OCI-LY7 (cell line): Measurements from ENCODE around the gene BRICD5.

Source experiments
- CTCF ChIP-seq: fragments of 200-600 bp; sonication (generic); conservative IDR thresholded peaks from 2 replicates; pipeline ENCODE4 v1.5.1; 2014; ENCODE audit warnings: mild to moderate bottlenecking, antibody characterized with exemption, low read length, moderate library complexity, mixed read lengths
- EZH2phosphoT487 ChIP-seq: fragments of 200-600 bp; sonication (generic); IDR thresholded peaks from 2 replicates; pipeline ENCODE4 v1.6.1; 2018; ENCODE audit warnings: low read depth, borderline replicate concordance, mild to moderate bottlenecking, mixed run types, antibody characterized with exemption, low read length, moderate library complexity, mixed read lengths

GRCh38 chr16:2233046-2233775, 22.5 kb upstream of the BRICD5 start:
- no peak for TF ChIP-seq CTCF
- TF ChIP-seq EZH2phosphoT487 = no peak
